IMR-90 (cell line): ENCODE measurements around the gene IL4R.

Experiments
- CTCF ChIP-seq: conservative IDR thresholded peaks from 2 replicates; pipeline ENCODE4 v1.5.1; 2012; ENCODE audit warnings: mild to moderate bottlenecking, low read depth, low read length, improper control_type of control experiment
- FOS ChIP-seq: fragments of 150-350 bp; IDR thresholded peaks from 2 replicates; pipeline ENCODE4 v1.6.1; 2016; ENCODE audit warnings: low read depth, low read length
- MXI1 ChIP-seq: IDR thresholded peaks from 2 replicates; pipeline ENCODE4 v1.6.1; 2012; ENCODE audit warnings: low read depth, mild to moderate bottlenecking, low read length, moderate library complexity, borderline replicate concordance
- POLR2A ChIP-seq: IDR thresholded peaks from 2 replicates; pipeline ENCODE4 v1.6.1; 2012; ENCODE audit warnings: mild to moderate bottlenecking, low read depth, low read length
- RAD21 ChIP-seq: IDR thresholded peaks from 2 replicates; pipeline ENCODE4 v1.6.1; 2012; ENCODE audit warnings: low read length, improper control_type of control experiment
- RCOR1 ChIP-seq: IDR thresholded peaks from 2 replicates; pipeline ENCODE4 v1.6.1; 2012; ENCODE audit warnings: mild to moderate bottlenecking, low read length, improper control_type of control experiment; ENCODE audit not compliant: insufficient replicate concordance
- USF2 ChIP-seq: fragments of 150-350 bp; IDR thresholded peaks from 2 replicates; pipeline ENCODE4 v1.6.1; 2017; ENCODE audit warnings: mild to moderate bottlenecking, antibody characterized with exemption, low read length, low read depth

GRCh38 chr16:27316038-27316680 is 2.4 kb downstream of the IL4R start:
- no peak for TF ChIP-seq RAD21
- no peak for TF ChIP-seq RCOR1
- no peak for TF ChIP-seq USF2
- no peak for TF ChIP-seq FOS
- TF ChIP-seq POLR2A = 0 out of 2 replicates have a peak, but pooled peaks have one; percentile 26
- TF ChIP-seq CTCF = no peak
- TF ChIP-seq MXI1 = no peak
